OCI-LY3 (cell line): ENCODE results near the gene MRAP2.
"Not testable (repeated sequence)": the region's sequence is repeated elsewhere in the genome, so short reads cannot be mapped to it uniquely, and the experiment has no call there.

Experiments
- H2AFZ ChIP-seq: fragments of 200-600, 300-600 bp; shearing (Covaris generic); 2 replicates; pipeline ENCODE4 v1.6.0; 2014; ENCODE audit warnings: antibody characterized with exemption, low read depth, low read length
- H3K27ac ChIP-seq: fragments of 200-600, 300-600 bp; sonication (generic); 2 replicates; pipeline ENCODE4 v1.5.1; 2014; ENCODE audit warnings: mild to moderate bottlenecking, low read length, moderate library complexity, mixed read lengths
- H3K27me3 ChIP-seq: fragments of 200-600, 300-600 bp; sonication (generic); 2 replicates; pipeline ENCODE4 v1.6.1; 2014; ENCODE audit warnings: low read depth, low read length, mixed read lengths
- H3K36me3 ChIP-seq: fragments of 200-600, 300-600 bp; sonication (generic); replicated peaks from 2 replicates; pipeline ENCODE3; 2014; ENCODE audit warnings: low read depth, low read length, mixed read lengths
- H3K4me1 ChIP-seq: fragments of 300-600, 200-600 bp; sonication (generic); 2 replicates; pipeline ENCODE4 v1.6.1; 2014; ENCODE audit warnings: low read length, mixed read lengths
- H3K4me2 ChIP-seq: fragments of 200-600, 300-600 bp; sonication (generic); 2 replicates; pipeline ENCODE4 v1.6.1; 2014; ENCODE audit warnings: low read length, mixed read lengths
- H3K4me3 ChIP-seq: fragments of 300-600, 200-600 bp; sonication (generic); 2 replicates; pipeline ENCODE4 v1.5.1; 2014; ENCODE audit warnings: antibody characterized with exemption, mild to moderate bottlenecking, low read length, moderate library complexity
- H3K79me2 ChIP-seq: fragments of 300-600, 200-600 bp; shearing (Covaris generic); 2 replicates; pipeline ENCODE4 v1.6.1; 2014; ENCODE audit warnings: mild to moderate bottlenecking, low read length, mixed read lengths
- H3K9ac ChIP-seq: fragments of 300-600, 200-600 bp; shearing (Covaris generic); 2 replicates; pipeline ENCODE4 v1.6.0; 2014; ENCODE audit warnings: mild to moderate bottlenecking, low read length, moderate library complexity
- H3K9me3 ChIP-seq: fragments of 200-600, 300-600 bp; shearing (Covaris generic); 2 replicates; pipeline ENCODE4 v1.6.1; 2014; ENCODE audit warnings: low read length, mixed read lengths; ENCODE audit not compliant: insufficient read depth
- H4K20me1 ChIP-seq: fragments of 200-600, 300-600 bp; sonication (generic); 2 replicates; pipeline ENCODE4 v1.6.1; 2016; ENCODE audit warnings: low read length, mixed read lengths; ENCODE audit not compliant: insufficient read depth
- EZH2phosphoT487 ChIP-seq: fragments of 200-600 bp; shearing (Covaris generic); IDR thresholded peaks from 2 replicates; pipeline ENCODE4 v1.6.1; 2018; ENCODE audit warnings: antibody characterized with exemption, mixed run types, low read depth
- TF ChIP-seq, protein P1 (sequence below): fragments of 200-600, 300-600 bp; sonication (generic); IDR thresholded peaks from 2 replicates; pipeline ENCODE4 v1.5.1; 2014; ENCODE audit warnings: antibody characterized with exemption, low read length, low read depth

MRAP2 gene

DNA sequence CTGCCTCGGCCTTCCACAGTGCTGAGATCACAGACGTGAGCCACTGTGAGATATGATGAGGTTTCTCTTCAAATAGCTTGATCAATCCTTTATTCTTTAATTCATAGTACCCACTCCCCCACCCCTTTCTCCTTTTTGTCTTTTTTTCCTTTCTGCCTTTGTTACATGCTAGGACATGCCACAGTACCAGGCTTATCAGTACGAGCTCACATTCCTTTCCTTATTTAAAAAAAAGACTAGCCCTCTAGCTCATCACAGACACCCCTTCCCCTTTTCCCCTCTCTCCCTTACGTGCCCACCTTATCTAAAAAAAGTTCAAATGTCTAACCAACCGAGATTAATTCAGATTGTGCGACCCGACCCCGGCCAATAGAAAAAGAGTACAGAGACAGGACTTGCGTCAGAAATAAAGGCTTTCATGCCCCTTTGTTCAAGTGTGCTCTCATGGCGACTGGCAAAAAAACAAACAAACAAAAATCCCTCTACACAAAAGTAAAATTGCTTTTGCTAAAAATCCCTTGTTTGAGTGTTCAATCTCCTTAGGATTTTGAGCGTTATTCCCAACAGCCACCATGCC lies 49.2 kb downstream of the MRAP2 start:
- peaks cover 4% of the 10 kb centered on the region; the same call in 1 of the 2 replicates for H3K4me1 ChIP-seq
- no peak overlapping the region for H3K4me2 ChIP-seq
- no peak overlapping the region for H3K4me3 ChIP-seq
- H4K20me1 ChIP-seq: no peaks in the 10 kb centered on the region
- H2AFZ ChIP-seq: no peak overlapping the region
- H3K79me2 ChIP-seq: no peaks in the 10 kb centered on the region
- no peak overlapping the region for H3K27ac ChIP-seq
- H3K9me3 ChIP-seq: no peaks in the 10 kb centered on the region
- TF ChIP-seq EZH2phosphoT487: no peak
- TF ChIP-seq, protein P1, sequence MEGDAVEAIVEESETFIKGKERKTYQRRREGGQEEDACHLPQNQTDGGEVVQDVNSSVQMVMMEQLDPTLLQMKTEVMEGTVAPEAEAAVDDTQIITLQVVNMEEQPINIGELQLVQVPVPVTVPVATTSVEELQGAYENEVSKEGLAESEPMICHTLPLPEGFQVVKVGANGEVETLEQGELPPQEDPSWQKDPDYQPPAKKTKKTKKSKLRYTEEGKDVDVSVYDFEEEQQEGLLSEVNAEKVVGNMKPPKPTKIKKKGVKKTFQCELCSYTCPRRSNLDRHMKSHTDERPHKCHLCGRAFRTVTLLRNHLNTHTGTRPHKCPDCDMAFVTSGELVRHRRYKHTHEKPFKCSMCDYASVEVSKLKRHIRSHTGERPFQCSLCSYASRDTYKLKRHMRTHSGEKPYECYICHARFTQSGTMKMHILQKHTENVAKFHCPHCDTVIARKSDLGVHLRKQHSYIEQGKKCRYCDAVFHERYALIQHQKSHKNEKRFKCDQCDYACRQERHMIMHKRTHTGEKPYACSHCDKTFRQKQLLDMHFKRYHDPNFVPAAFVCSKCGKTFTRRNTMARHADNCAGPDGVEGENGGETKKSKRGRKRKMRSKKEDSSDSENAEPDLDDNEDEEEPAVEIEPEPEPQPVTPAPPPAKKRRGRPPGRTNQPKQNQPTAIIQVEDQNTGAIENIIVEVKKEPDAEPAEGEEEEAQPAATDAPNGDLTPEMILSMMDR: no peak
- H3K27me3 ChIP-seq: no peaks in the 10 kb centered on the region
- no peak overlapping the region for H3K9ac ChIP-seq
- no peaks in the 10 kb centered on the region for H3K36me3 ChIP-seq

DNA sequence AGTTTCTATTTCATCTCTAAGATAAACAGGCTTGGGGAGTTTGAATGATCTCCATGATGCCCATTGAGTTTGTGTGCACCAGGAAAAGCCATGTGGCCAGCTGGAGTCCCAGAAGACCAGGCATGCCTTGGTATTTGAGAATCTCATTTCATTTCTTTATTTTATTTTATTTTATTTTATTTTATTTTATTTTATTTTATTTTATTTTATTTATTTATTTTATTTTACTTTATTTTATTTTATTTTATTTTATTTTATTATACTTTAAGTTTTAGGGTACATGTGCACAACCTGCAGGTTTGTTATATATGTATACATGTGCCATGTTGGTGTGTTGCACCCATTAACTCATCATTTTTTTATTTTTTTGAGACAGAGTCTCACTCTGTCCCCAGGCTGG lies 51.1 kb downstream of the MRAP2 start:
- not testable (repeated sequence) for H3K4me3 ChIP-seq, H3K27ac ChIP-seq, H4K20me1 ChIP-seq, H3K9ac ChIP-seq, H3K79me2 ChIP-seq, H3K36me3 ChIP-seq, H2AFZ ChIP-seq, H3K4me1 ChIP-seq, H3K27me3 ChIP-seq, H3K4me2 ChIP-seq, H3K9me3 ChIP-seq

DNA sequence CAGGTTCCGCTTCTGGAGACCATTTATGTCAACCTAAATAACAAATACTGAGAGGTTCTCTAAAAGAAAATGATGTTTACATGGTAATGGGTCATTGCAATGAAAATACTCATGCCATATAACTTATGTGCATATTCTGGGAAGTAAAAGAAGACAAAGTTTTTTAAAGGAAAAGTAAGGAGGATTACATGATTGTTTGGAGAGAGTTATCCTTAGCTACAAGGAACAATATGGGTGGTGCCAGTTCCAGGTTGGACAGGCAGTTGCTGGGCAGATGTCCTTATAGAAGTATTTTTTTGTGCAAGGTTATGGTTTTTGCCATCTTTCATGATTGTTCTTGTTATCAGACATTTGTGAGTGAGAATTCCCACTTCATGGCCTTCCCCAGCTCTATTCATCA lies 52.5 kb downstream of the MRAP2 start:
- TF ChIP-seq, protein P1: no peak
- TF ChIP-seq EZH2phosphoT487: no peak
- Histone ChIP-seq H3K9ac (no peak overlapping the region), H3K9me3 (no peaks in the 10 kb centered on the region), H3K4me2 (no peak overlapping the region), H3K4me3 (no peak overlapping the region), H3K27ac (no peak overlapping the region), H3K79me2 (no peaks in the 10 kb centered on the region), H3K36me3 (no peaks in the 10 kb centered on the region), H2AFZ (no peak overlapping the region), H3K27me3 (no peaks in the 10 kb centered on the region), H3K4me1 (no peaks in the 10 kb centered on the region), H4K20me1 (no peaks in the 10 kb centered on the region)

DNA sequence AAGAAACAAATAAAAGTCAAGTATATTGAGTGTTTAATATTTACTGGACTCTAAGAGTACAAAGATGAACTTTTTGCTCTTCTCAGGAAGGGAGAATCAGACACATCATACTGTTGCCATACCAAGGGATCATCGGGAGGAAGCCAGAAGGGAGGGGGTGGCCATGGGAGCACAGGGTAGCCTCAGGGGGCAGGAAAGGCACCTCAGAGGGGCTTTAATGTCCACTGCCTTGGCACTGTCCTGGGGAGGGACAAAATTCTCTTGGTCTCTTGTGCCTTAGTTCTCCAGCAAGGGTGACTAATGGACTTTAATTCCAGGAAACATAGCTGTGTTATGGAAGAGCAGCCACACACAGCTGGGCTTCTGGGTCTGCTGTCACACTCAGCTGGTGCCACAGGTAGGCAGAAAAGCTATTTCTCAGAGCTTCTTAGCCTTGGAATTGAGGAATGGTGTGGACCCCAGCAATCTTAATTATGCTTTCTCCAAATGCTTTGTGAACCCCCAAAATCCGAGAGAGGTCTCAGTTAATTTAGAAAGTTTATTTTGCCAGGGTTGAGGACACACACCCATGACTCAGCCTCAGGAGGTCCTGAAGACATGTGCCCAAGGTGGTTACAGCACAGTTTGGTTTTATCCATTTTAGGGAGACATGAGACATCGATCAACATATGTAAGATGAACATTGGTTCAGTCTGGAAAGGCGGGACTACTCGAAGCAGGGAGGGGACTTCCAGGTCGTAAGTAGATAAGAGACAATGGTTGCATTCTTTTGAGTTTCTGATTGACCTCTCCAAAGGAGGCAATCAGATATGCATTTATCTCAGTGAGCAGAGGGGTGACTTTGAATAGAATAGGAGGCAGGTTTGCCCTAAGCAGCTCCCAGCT lies 53.2 kb downstream of the MRAP2 start:
- no peaks in the 10 kb centered on the region for H4K20me1 ChIP-seq
- no peak overlapping the region for H3K4me2 ChIP-seq
- no peaks in the 10 kb centered on the region for H3K4me1 ChIP-seq

More for the DNA sequence above, 53.2 kb downstream of the MRAP2 start:
- Histone ChIP-seq H2AFZ (no peak overlapping the region), H3K27me3 (no peaks in the 10 kb centered on the region), H3K79me2 (no peaks in the 10 kb centered on the region), H3K36me3 (no peaks in the 10 kb centered on the region), H3K9ac (no peak overlapping the region), H3K4me3 (no peak overlapping the region), H3K27ac (no peak overlapping the region), H3K9me3 (no peaks in the 10 kb centered on the region)
- no peak for TF ChIP-seq EZH2phosphoT487
- TF ChIP-seq, protein P1: no peak
